DOHH2 (cell line): ENCODE results near the gene MTHFD1.
A peak's percentile ranks its signal among the peaks of the same experiment; 100 is the strongest.
"Not testable (repeated sequence)": the region's sequence is repeated elsewhere in the genome, so short reads cannot be mapped to it uniquely, and the experiment has no call there.

Experiments
- H3F3A ChIP-seq: fragments of 200-600 bp; sonication (generic), shearing (Covaris generic); 2 replicates; pipeline ENCODE4 v1.6.0; 2016; ENCODE audit warnings: antibody characterized with exemption, mild to moderate bottlenecking; ENCODE audit not compliant: control insufficient read depth, insufficient read depth
- H3K27ac ChIP-seq: fragments of 200-600 bp; sonication (generic); 2 replicates; pipeline ENCODE4 v1.5.1; 2014; ENCODE audit warnings: low read depth, mild to moderate bottlenecking, low read length, moderate library complexity
- H3K27me3 ChIP-seq: fragments of 200-600 bp; sonication (generic); 2 replicates; pipeline ENCODE4 v1.6.1; 2014; ENCODE audit warnings: mild to moderate bottlenecking, low read length, mixed read lengths; ENCODE audit not compliant: control insufficient read depth
- H3K36me3 ChIP-seq: fragments of 200-600 bp; sonication (generic); 2 replicates; pipeline ENCODE4 v1.6.1; 2014; ENCODE audit warnings: mild to moderate bottlenecking, low read length, moderate library complexity, mixed read lengths; ENCODE audit not compliant: control insufficient read depth
- H3K4me1 ChIP-seq: fragments of 200-600 bp; sonication (generic); 2 replicates; pipeline ENCODE4 v1.6.1; 2014; ENCODE audit warnings: mild to moderate bottlenecking, low read length, mixed read lengths; ENCODE audit not compliant: control insufficient read depth
- H3K4me2 ChIP-seq: fragments of 200-600 bp; sonication (generic); 2 replicates; pipeline ENCODE4 v1.6.0; 2014; ENCODE audit warnings: mild to moderate bottlenecking, low read length, moderate library complexity
- H3K4me3 ChIP-seq: fragments of 200-600 bp; sonication (generic); 2 replicates; pipeline ENCODE4 v1.5.1; 2014; ENCODE audit warnings: mild to moderate bottlenecking, low read length, mixed read lengths
- H3K79me2 ChIP-seq: fragments of 200-600 bp; sonication (generic); 2 replicates; pipeline ENCODE4 v1.6.1; 2014; ENCODE audit warnings: mild to moderate bottlenecking, low read length, mixed read lengths; ENCODE audit not compliant: control insufficient read depth
- H3K9me2 ChIP-seq: fragments of 200-600 bp; sonication (generic); replicated peaks from 2 replicates; pipeline ENCODE4 v1.6.1; 2014; ENCODE audit warnings: mild to moderate bottlenecking, low read length, mixed read lengths; ENCODE audit not compliant: control insufficient read depth
- H3K9me3 ChIP-seq: fragments of 200-600 bp; sonication (generic); 2 replicates; pipeline ENCODE4 v1.6.1; 2014; ENCODE audit warnings: antibody characterized with exemption, low read length, mixed read lengths; ENCODE audit not compliant: control insufficient read depth, insufficient read depth
- H4K20me1 ChIP-seq: fragments of 200-600 bp; sonication (generic); 2 replicates; pipeline ENCODE4 v1.6.0; 2014; ENCODE audit warnings: low read depth, mild to moderate bottlenecking, antibody characterized with exemption, low read length, moderate library complexity; ENCODE audit not compliant: control insufficient read depth, insufficient read depth
- EZH2phosphoT487 ChIP-seq: fragments of 200-600 bp; sonication (generic); IDR thresholded peaks from 2 replicates; pipeline ENCODE4 v1.6.1; 2017; ENCODE audit warnings: borderline replicate concordance, mild to moderate bottlenecking, antibody characterized with exemption, low read length, moderate library complexity, mixed read lengths
- TF ChIP-seq, protein P1 (sequence below): fragments of 200-600 bp; sonication (generic); IDR thresholded peaks from one replicate; pipeline ENCODE4 v1.5.1; 2014; ENCODE audit warnings: antibody characterized with exemption, mild to moderate bottlenecking, low read depth, low read length; ENCODE audit not compliant: poor library complexity, severe bottlenecking

MTHFD1 gene

DNA sequence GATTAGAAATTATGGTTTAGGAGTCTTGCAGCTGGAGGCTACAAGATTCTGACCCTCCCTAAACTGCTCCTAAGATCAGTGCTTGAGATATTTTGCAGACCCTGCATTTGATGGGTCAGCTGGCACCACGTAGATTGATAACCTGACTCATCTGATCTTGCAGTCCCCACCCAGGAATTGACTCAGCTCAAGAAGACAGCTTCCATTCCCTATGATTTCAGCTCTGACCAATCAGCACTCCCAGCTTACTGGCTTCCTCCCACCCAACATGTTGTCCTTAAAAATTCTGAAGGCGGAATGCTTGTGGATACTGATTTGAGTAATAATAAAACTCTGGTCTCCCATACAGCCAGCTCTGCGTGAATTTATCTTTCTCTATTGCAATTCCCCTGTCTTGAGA lies 23.2 kb upstream of the MTHFD1 start:
- Histone ChIP-seq H3K9me3 (no peaks in the 10 kb centered on the region), H3F3A (no peaks in the 10 kb centered on the region), H3K36me3 (no peaks in the 10 kb centered on the region), H3K4me3 (no peak overlapping the region), H3K4me1 (no peaks in the 10 kb centered on the region), H3K4me2 (no peak overlapping the region), H3K27ac (no peak overlapping the region), H4K20me1 (no peaks in the 10 kb centered on the region), H3K27me3 (no peaks in the 10 kb centered on the region), H3K79me2 (no peaks in the 10 kb centered on the region), H3K9me2 (no peaks in the 10 kb centered on the region)
- TF ChIP-seq, protein P1, sequence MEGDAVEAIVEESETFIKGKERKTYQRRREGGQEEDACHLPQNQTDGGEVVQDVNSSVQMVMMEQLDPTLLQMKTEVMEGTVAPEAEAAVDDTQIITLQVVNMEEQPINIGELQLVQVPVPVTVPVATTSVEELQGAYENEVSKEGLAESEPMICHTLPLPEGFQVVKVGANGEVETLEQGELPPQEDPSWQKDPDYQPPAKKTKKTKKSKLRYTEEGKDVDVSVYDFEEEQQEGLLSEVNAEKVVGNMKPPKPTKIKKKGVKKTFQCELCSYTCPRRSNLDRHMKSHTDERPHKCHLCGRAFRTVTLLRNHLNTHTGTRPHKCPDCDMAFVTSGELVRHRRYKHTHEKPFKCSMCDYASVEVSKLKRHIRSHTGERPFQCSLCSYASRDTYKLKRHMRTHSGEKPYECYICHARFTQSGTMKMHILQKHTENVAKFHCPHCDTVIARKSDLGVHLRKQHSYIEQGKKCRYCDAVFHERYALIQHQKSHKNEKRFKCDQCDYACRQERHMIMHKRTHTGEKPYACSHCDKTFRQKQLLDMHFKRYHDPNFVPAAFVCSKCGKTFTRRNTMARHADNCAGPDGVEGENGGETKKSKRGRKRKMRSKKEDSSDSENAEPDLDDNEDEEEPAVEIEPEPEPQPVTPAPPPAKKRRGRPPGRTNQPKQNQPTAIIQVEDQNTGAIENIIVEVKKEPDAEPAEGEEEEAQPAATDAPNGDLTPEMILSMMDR = no peak
- TF ChIP-seq EZH2phosphoT487 = no peak

- not testable (repeated sequence) for H3K27me3 ChIP-seq, H3F3A ChIP-seq, H3K9me2 ChIP-seq, H4K20me1 ChIP-seq, H3K27ac ChIP-seq, H3K9me3 ChIP-seq, H3K4me3 ChIP-seq, H3K4me1 ChIP-seq, H3K4me2 ChIP-seq, H3K79me2 ChIP-seq, H3K36me3 ChIP-seq
Observed at GRCh38 chr14:64365358-64365889, 22.7 kb upstream of the MTHFD1 start.

DNA sequence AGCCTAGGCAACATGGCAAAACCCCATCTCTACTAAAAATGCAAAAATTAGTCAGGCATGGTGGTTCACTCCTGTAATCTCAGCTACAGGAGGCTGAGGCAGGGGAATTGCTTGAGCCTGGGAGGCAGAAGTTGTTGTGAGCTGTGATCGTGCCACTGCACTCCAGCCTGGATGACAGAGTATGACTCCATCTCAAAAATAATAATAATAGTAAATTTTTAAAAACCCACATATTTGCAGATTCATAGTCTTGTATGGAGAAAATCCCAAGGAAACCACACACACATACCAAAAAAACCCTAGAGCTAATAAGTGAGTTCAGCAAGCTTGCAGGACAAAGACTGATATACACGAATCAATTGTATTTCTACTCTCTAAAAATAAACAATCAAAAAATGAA lies 19.0 kb upstream of the MTHFD1 start:
- no peak overlapping the region for H3K27ac ChIP-seq
- no peaks in the 10 kb centered on the region for H3K4me1 ChIP-seq
- H3K79me2 ChIP-seq = no peaks in the 10 kb centered on the region
- H3K27me3 ChIP-seq = no peaks in the 10 kb centered on the region
- H3K4me2 ChIP-seq = no peak overlapping the region
- H3F3A ChIP-seq = no peaks in the 10 kb centered on the region
- TF ChIP-seq EZH2phosphoT487 = no peak
- TF ChIP-seq, protein P1 = no peak
- H4K20me1 ChIP-seq = no peaks in the 10 kb centered on the region
- H3K9me2 ChIP-seq = no peaks in the 10 kb centered on the region
- H3K36me3 ChIP-seq = no peaks in the 10 kb centered on the region
- H3K4me3 ChIP-seq = no peak overlapping the region
- no peaks in the 10 kb centered on the region for H3K9me3 ChIP-seq

DNA sequence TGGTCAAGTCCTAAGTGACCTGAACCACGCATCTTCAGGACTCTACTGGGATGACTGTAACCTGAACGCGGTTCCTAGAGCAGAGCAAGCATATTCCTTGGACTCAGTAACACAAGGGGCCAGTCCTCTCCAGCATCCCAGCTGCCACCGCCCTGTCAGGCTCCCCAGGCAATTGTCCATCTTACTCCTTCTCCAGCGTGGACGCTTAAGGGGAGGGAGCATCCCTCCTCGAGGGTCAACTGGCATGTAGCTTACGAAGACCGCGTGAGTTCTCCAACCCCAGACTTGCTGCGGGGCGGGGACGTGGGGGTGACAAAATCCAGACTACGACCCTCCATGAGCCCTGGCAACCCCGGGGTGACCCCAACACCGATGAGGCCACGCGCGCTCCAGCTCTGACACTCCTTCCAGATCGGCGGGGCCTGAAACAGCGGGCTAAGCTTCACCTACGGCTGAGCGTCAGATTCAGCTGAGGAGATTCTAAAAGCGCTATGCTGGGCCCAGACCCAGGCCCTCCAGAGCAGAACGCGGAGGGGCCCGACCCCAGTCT lies 846 bp upstream of the MTHFD1 start:
- Histone ChIP-seq H3K4me1 (peaks cover 41% of the 10 kb centered on the region), H3K36me3 (peaks cover 42% of the 10 kb centered on the region), H3K4me3 (peak overlapping the region; percentile 93), H3K27ac (peak overlapping the region; percentile 81), H3K27me3 (no peaks in the 10 kb centered on the region), H4K20me1 (peaks cover 6% of the 10 kb centered on the region), H3K4me2 (peak overlapping the region; percentile 85), H3K9me3 (no peaks in the 10 kb centered on the region), H3F3A (peaks cover 2% of the 10 kb centered on the region; the same call in 1 of the 2 replicates), H3K9me2 (no peaks in the 10 kb centered on the region), H3K79me2 (peaks cover 67% of the 10 kb centered on the region)
- TF ChIP-seq, protein P1 = no peak
- TF ChIP-seq EZH2phosphoT487 = no peak
